ENCODE measurements around the gene CNTN5. TPM values are rescaled to one million over a fixed set of nuclear protein-coding genes. Genes with fewer than 3 reads are reported as not detected.
A peak's percentile ranks its signal among the peaks of the same experiment; 100 is the strongest.

Gene CNTN5
- total RNA-seq, 1 experiment from 2014 or later, result not detected

DNA sequence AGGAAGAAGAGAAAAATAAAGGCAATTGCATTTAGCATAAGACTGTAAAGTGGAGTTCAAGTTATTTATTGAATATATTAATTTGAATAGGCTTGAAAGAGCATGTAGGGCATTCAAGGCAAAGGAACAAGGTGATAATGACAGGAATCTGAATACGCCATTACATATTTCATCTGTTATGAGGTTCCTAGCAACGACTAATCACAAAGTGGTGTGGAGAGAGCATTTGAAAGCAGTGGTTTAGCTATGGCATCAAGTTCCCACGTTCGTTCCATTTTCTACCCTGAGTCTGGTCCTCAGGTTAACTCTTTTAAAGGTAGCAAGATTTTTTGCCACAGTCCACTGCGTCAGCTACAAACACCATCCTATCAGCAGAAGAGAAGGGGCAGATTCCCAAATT, 59.4 kb downstream of the CNTN5 start:
- H3F3A ChIP-seq (ENCODE audit: low read length, unreplicated experiment), result no peaks in the 10 kb centered on the region
- H2AFZ ChIP-seq (ENCODE audit: low read length), result no peak overlapping the region
- DNase-seq (no peak), ATAC-seq (no peak)
- BruUV-seq (replicated peaks), result no TSS peak
- no peaks in the 10 kb centered on the region for H3K9me2 ChIP-seq (replicated peaks; ENCODE audit: low read length)
- H3K36me3 ChIP-seq (ENCODE audit: low read depth, low read length), result no peaks in the 10 kb centered on the region
- no peaks in the 10 kb centered on the region for H3K27me3 ChIP-seq (ENCODE audit: low read length)
- no peak overlapping the region for H3K4me2 ChIP-seq (ENCODE audit: low read length)
- POLR2A ChIA-PET (ENCODE audit: unreplicated experiment), result interaction anchor here (0.5 kb wide), 1 partner anchor 331 kb away, joined by 9 read pairs; no protein-coding TSS in a partner anchor
- CTCF ChIA-PET, result no interaction called here
- H3K27ac ChIP-seq (ENCODE audit: low read length), result no peak overlapping the region
- H3K79me2 ChIP-seq (ENCODE audit: low read length), result no peaks in the 10 kb centered on the region
- no peak overlapping the region for H3K9ac ChIP-seq (ENCODE audit: low read length)
- H4K20me1 ChIP-seq (ENCODE audit: low read length), result no peaks in the 10 kb centered on the region
- intact Hi-C loops (cut with micrococcal nuclease), result no loop called here
- no peaks in the 10 kb centered on the region for H3K9me3 ChIP-seq (ENCODE audit: low read length)
- H3K4me1 ChIP-seq (ENCODE audit: insufficient read depth, low read length), result no peaks in the 10 kb centered on the region
- TF ChIP-seq, protein P1, sequence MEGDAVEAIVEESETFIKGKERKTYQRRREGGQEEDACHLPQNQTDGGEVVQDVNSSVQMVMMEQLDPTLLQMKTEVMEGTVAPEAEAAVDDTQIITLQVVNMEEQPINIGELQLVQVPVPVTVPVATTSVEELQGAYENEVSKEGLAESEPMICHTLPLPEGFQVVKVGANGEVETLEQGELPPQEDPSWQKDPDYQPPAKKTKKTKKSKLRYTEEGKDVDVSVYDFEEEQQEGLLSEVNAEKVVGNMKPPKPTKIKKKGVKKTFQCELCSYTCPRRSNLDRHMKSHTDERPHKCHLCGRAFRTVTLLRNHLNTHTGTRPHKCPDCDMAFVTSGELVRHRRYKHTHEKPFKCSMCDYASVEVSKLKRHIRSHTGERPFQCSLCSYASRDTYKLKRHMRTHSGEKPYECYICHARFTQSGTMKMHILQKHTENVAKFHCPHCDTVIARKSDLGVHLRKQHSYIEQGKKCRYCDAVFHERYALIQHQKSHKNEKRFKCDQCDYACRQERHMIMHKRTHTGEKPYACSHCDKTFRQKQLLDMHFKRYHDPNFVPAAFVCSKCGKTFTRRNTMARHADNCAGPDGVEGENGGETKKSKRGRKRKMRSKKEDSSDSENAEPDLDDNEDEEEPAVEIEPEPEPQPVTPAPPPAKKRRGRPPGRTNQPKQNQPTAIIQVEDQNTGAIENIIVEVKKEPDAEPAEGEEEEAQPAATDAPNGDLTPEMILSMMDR (conservative IDR thresholded peaks at IDR 0.05; ENCODE audit: low read depth, low read length), result no peak
- TF ChIP-seq EZH2phosphoT487 (IDR thresholded peaks at IDR 0.05; ENCODE audit: borderline replicate concordance, low read length) (no peak), EZH2 (IDR thresholded peaks at IDR 0.05; ENCODE audit: low read length, unreplicated experiment) (no peak)
- H3K4me3 ChIP-seq (ENCODE audit: low read length), result no peak overlapping the region

DNA sequence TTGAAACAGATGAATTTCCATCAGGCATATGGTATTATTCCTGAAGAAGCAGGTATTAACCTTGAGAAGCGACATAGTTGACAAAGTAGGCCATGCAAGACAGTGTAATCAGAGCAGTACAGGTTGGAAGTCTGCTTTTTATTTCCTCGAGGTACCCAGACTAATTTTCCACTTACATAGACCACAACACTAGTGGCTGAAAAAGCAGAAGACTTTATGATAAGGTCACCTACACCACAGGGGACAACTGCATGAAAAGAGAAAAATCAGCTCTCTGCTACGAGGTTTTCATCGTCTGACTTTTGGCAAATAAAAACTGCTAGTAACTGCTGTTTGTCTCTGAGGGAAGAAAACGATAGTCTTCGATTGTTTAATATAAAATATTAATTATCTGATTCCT, 77.5 kb downstream of the CNTN5 start:
- H3K9ac ChIP-seq (ENCODE audit: low read length), result no peak overlapping the region
- H3F3A ChIP-seq (ENCODE audit: low read length, unreplicated experiment), result no peaks in the 10 kb centered on the region
- no peaks in the 10 kb centered on the region for H4K20me1 ChIP-seq (ENCODE audit: low read length)
- BruUV-seq (replicated peaks), result no TSS peak
- POLR2A ChIA-PET (ENCODE audit: unreplicated experiment), result no interaction called here
- no peaks in the 10 kb centered on the region for H3K36me3 ChIP-seq (ENCODE audit: low read depth, low read length)
- H2AFZ ChIP-seq (ENCODE audit: low read length), result peak overlapping the region; percentile 51
- CTCF ChIA-PET, result no interaction called here
- no peaks in the 10 kb centered on the region for H3K4me1 ChIP-seq (ENCODE audit: insufficient read depth, low read length)
- H3K27ac ChIP-seq (ENCODE audit: low read length), result no peak overlapping the region
- no peak overlapping the region for H3K4me3 ChIP-seq (ENCODE audit: low read length)
- H3K79me2 ChIP-seq (ENCODE audit: low read length), result no peaks in the 10 kb centered on the region
- no peaks in the 10 kb centered on the region for H3K9me2 ChIP-seq (replicated peaks; ENCODE audit: low read length)
- no peaks in the 10 kb centered on the region for H3K27me3 ChIP-seq (ENCODE audit: low read length)
- TF ChIP-seq, protein P1 (conservative IDR thresholded peaks at IDR 0.05; ENCODE audit: low read depth, low read length), result no peak
- TF ChIP-seq EZH2phosphoT487 (IDR thresholded peaks at IDR 0.05; ENCODE audit: borderline replicate concordance, low read length) (no peak), EZH2 (IDR thresholded peaks at IDR 0.05; ENCODE audit: low read length, unreplicated experiment) (no peak)
- intact Hi-C loops (cut with micrococcal nuclease), result no loop called here
- DNase-seq, result no peak
- H3K4me2 ChIP-seq (ENCODE audit: low read length), result 0 out of 2 replicates have a peak overlapping the region, but pooled peaks have one; percentile 4
- H3K9me3 ChIP-seq (ENCODE audit: low read length), result 0 out of 2 replicates have a peak, but pooled peaks cover 2% of the 10 kb centered on the region
- ATAC-seq, result no peak

DNA sequence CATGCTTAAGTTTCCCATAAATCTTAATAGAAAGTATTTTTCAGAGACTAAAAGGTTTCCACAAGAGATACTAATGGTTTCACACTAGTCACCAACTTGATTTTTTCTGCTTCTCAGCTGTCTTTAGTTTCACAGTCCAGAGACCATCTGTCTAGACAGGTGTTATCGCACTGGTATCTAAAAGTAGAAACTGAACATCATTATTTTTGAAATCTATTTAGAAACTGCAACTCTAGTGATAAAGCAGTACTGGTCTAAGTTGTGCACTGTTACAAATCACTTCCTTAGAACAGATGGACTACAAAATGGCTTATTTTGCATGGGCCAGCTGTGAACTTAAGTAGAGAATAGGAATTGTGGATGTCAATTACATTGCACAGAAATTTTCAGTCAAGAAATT, 78.0 kb downstream of the CNTN5 start:
- Histone ChIP-seq H4K20me1 (ENCODE audit: low read length) (no peaks in the 10 kb centered on the region), H3K36me3 (ENCODE audit: low read depth, low read length) (no peaks in the 10 kb centered on the region), H3K27me3 (ENCODE audit: low read length) (no peaks in the 10 kb centered on the region), H3K9ac (ENCODE audit: low read length) (no peak overlapping the region), H3K27ac (ENCODE audit: low read length) (no peak overlapping the region), H3K79me2 (ENCODE audit: low read length) (no peaks in the 10 kb centered on the region), H3F3A (ENCODE audit: low read length, unreplicated experiment) (no peaks in the 10 kb centered on the region), H3K4me3 (ENCODE audit: low read length) (no peak overlapping the region), H3K4me2 (ENCODE audit: low read length) (0 out of 2 replicates have a peak overlapping the region, but pooled peaks have one; percentile 4), H3K4me1 (ENCODE audit: insufficient read depth, low read length) (no peaks in the 10 kb centered on the region), H3K9me3 (ENCODE audit: low read length) (0 out of 2 replicates have a peak, but pooled peaks cover 5% of the 10 kb centered on the region), H2AFZ (ENCODE audit: low read length) (peak overlapping the region; percentile 51), H3K9me2 (replicated peaks; ENCODE audit: low read length) (no peaks in the 10 kb centered on the region)
- DNase-seq (no peak), ATAC-seq (no peak)
- ChIA-PET POLR2A (ENCODE audit: unreplicated experiment) (no interaction called here), CTCF (no interaction called here)
- no TSS peak for BruUV-seq (replicated peaks)
- intact Hi-C loops (cut with micrococcal nuclease), result no loop called here
- TF ChIP-seq, protein P1 (conservative IDR thresholded peaks at IDR 0.05; ENCODE audit: low read depth, low read length), result no peak
- TF ChIP-seq EZH2 (IDR thresholded peaks at IDR 0.05; ENCODE audit: low read length, unreplicated experiment) (no peak), EZH2phosphoT487 (IDR thresholded peaks at IDR 0.05; ENCODE audit: borderline replicate concordance, low read length) (no peak)
